SK-N-SH treated with all-trans-retinoic acid at 6 μM for 48 hours (cell line): ENCODE measurements around the gene CEP131.

Experiments used
- ARNTL ChIP-seq: fragments of 450-650 bp; formaldehyde crosslinking; IDR thresholded peaks from 2 replicates; pipeline ENCODE4 v1.5.0; 2020; ENCODE audit warnings: low read depth, mild to moderate bottlenecking, moderate library complexity, borderline replicate concordance
- BACH2 ChIP-seq: fragments of 250-450 bp; sonication (Bioruptor Pico); IDR thresholded peaks from 2 replicates; pipeline ENCODE4 v1.9.0; 2021; ENCODE audit warnings: mild to moderate bottlenecking, borderline replicate concordance
- PATZ1 ChIP-seq: fragments of 250-450 bp; sonication (Bioruptor Pico); IDR thresholded peaks from 2 replicates; pipeline ENCODE4 v1.8.0; 2020; ENCODE audit warnings: mild to moderate bottlenecking, moderate library complexity, borderline replicate concordance
- ZC3H10 ChIP-seq: fragments of 250-450 bp; sonication (Bioruptor Pico); IDR thresholded peaks from 2 replicates; pipeline ENCODE4 v1.5.1; 2021; ENCODE audit warnings: mild to moderate bottlenecking, moderate library complexity
- ZFP3 ChIP-seq: fragments of 250-450 bp; sonication (Bioruptor Pico); IDR thresholded peaks from 2 replicates; pipeline ENCODE4 v1.5.0; 2020; ENCODE audit warnings: mild to moderate bottlenecking, moderate library complexity
- ZNF70 ChIP-seq: fragments of 450-650 bp; formaldehyde crosslinking; IDR thresholded peaks from 2 replicates; pipeline ENCODE4 v1.5.0; 2020; ENCODE audit warnings: mild to moderate bottlenecking, moderate library complexity

DNA sequence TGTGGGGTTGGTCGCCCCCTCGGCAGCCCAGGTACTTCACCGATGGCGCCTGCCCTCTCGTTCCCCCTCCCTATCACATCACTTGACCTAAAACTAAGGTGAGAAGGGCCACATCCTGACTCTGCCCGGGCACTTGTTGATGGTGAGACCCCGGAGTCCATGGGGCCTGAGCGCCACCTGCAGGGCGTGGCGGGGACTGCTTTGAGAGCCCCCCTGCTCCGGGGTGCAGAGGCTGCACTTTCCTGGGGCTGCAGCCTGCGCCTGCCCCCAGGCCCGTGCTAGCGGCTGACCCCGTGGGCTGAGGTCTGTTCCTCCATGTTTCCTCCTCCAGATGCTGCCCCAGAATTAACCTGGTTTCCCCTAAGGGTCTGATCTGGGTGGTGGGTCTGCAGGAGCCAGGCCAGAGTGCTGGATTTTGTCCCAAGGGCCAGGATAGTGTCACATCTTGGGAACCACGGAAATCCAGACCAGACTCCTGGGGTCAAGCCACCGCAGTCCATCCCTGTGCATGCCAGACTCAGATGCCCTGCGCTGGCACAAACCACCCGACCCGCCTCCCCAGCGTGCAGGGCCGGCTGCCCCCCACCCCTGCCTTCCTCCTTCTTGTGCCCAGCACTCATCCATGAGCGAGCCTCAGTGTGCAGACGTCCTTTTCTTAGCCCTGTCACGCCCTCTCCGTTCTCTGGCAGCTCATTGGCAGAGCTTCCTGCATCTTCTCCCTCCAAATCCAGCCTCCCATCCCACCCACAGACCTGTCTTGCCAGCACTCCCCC, 19.1 kb upstream of the CEP131 start:
- TF ChIP-seq PATZ1 (CRISPR knock-in tag) (no peak), BACH2 (CRISPR knock-in tag) (no peak), ZC3H10 (CRISPR knock-in tag) (no peak), ZFP3 (CRISPR knock-in tag) (no peak), ARNTL (CRISPR knock-in tag) (no peak), ZNF70 (CRISPR knock-in tag) (no peak)
